Measurements from ENCODE around the gene AK8. TPM values are rescaled to one million over a fixed set of nuclear protein-coding genes. Genes with fewer than 3 reads are reported as not detected.

Gene AK8
- total and polyA plus RNA-seq, 2 experiments from 2014 or later = 0.14 to 0.78 TPM

- H3K36me3 ChIP-seq (ENCODE audit: insufficient read depth) = no peaks in the 10 kb centered on the region
- no peaks in the 10 kb centered on the region for H3K79me2 ChIP-seq (replicated peaks; ENCODE audit: insufficient read depth)
- Mint-ChIP-seq H3K4me3 (no peak overlapping the region), H3K27me3 (ENCODE audit: insufficient read depth, low read depth, poor library complexity) (peaks cover 13% of the 10 kb centered on the region), H3K4me1 (no peaks in the 10 kb centered on the region), H3K36me3 (ENCODE audit: low read depth) (peaks cover 3% of the 10 kb centered on the region; the same call in 1 of the 3 replicates), H3K27ac (no peak overlapping the region), H3K9me3 (peaks cover 17% of the 10 kb centered on the region)
- no peaks in the 10 kb centered on the region for H4K20me1 ChIP-seq (replicated peaks; ENCODE audit: insufficient read depth)
- no peaks in the 10 kb centered on the region for H3K9me2 ChIP-seq (ENCODE audit: insufficient read depth)
- no peak overlapping the region for H3K4me3 ChIP-seq
- peaks cover 12% of the 10 kb centered on the region for H3K27me3 ChIP-seq (ENCODE audit: insufficient read depth)
- no peak overlapping the region for H3K27ac ChIP-seq (ENCODE audit: low read depth)
- ATAC-seq = no peak
- no peak overlapping the region for H3K4me2 ChIP-seq
- no peaks in the 10 kb centered on the region for H3F3A ChIP-seq (replicated peaks; ENCODE audit: low read depth)
- H2AFZ ChIP-seq = no peak overlapping the region
- no peak for DNase-seq (ENCODE audit: low spot score)
- TF ChIP-seq ZNF462 (CRISPR knock-in tag; IDR thresholded peaks at IDR 0.05) = no peak
- no peak for TF ChIP-seq REST (IDR thresholded peaks at IDR 0.05; ENCODE audit: unreplicated experiment)
- no peak for TF ChIP-seq ZNF331 (CRISPR knock-in tag; IDR thresholded peaks at IDR 0.05; ENCODE audit: low read depth)
- TF ChIP-seq POLR2AphosphoS5 (IDR thresholded peaks at IDR 0.05; ENCODE audit: low read depth) = no peak
- TF ChIP-seq EZH2 (IDR thresholded peaks at IDR 0.05; ENCODE audit: low read depth, unreplicated experiment) = no peak
- no peak for TF ChIP-seq EZH2phosphoT487 (IDR thresholded peaks at IDR 0.05; ENCODE audit: unreplicated experiment)
- no peak for TF ChIP-seq NANOG (IDR thresholded peaks at IDR 0.05; ENCODE audit: borderline replicate concordance)
- TF ChIP-seq CREB1 (CRISPR knock-in tag; IDR thresholded peaks at IDR 0.05; ENCODE audit: low read depth) = no peak
- TF ChIP-seq ZNF114 (CRISPR knock-in tag; IDR thresholded peaks at IDR 0.05) = no peak
- TF ChIP-seq CTCF (conservative IDR thresholded peaks at IDR 0.05; ENCODE audit: low read depth in 2 of 2) = no peak
- no peak for TF ChIP-seq STAT1 (IDR thresholded peaks at IDR 0.05; ENCODE audit: unreplicated experiment)
- TF ChIP-seq JUNB (IDR thresholded peaks at IDR 0.05; ENCODE audit: unreplicated experiment) = no peak
- no peak for TF ChIP-seq ETS1 (IDR thresholded peaks at IDR 0.05)
- H3K4me1 ChIP-seq (ENCODE audit: insufficient read depth) = no peaks in the 10 kb centered on the region
These were observed 89.7 kb downstream of the AK8 start for GRCh38 chr9:132788378-132788777.

All from GM23338 (cell line).